IPS-20b (cell line): ENCODE results near the gene PRH2.

Experiments
- H3K27ac ChIP-seq: one replicate; pipeline ENCODE4 v1.5.1; 2013; ENCODE audit warnings: low read length
- H3K27me3 ChIP-seq: 2 replicates; pipeline ENCODE4 v1.6.1; 2013; ENCODE audit warnings: mild to moderate bottlenecking, low read length, inconsistent platforms; ENCODE audit not compliant: insufficient read depth
- H3K36me3 ChIP-seq: 2 replicates; pipeline ENCODE4 v1.6.1; 2013; ENCODE audit warnings: low read depth, mild to moderate bottlenecking, inconsistent platforms, low read length, moderate library complexity; ENCODE audit not compliant: insufficient read depth
- H3K4me1 ChIP-seq: 2 replicates; pipeline ENCODE4 v1.6.1; 2013; ENCODE audit warnings: mild to moderate bottlenecking, control low read depth, inconsistent platforms, low read length, moderate library complexity; ENCODE audit not compliant: insufficient read depth
- H3K4me3 ChIP-seq: 2 replicates; pipeline ENCODE4 v1.5.1; 2013; ENCODE audit warnings: mild to moderate bottlenecking, low read length, inconsistent platforms
- H3K9ac ChIP-seq: 2 replicates; pipeline ENCODE4 v1.6.1; 2013; ENCODE audit warnings: low read depth, mild to moderate bottlenecking, inconsistent platforms, low read length, moderate library complexity
- H3K9me3 ChIP-seq: 2 replicates; pipeline ENCODE4 v1.6.1; 2013; ENCODE audit warnings: mild to moderate bottlenecking, low read depth, low read length, inconsistent platforms; ENCODE audit not compliant: insufficient read depth

The PRH2 gene

DNA sequence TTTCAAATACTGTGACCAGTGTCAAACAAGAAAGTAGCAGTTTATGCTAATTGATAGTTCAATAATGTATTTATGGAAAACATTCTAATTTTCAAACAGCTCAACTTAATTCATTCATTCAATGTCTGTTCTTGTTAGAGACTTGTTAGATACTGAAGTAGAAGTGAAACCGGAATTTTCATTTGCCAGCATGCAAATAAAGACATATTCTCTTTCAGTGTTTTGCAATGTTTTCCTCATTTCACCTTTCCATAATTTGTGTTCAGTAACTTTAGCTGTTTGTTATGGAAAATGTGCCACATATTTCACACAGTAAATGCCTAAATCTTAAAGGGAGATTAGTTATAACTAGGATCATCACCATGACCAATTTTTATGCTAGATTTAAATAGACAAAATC is 36.4 kb downstream of the PRH2 start:
- Histone ChIP-seq H3K27me3 (no peaks in the 10 kb centered on the region), H3K9me3 (no peaks in the 10 kb centered on the region), H3K9ac (no peak overlapping the region), H3K4me3 (no peak overlapping the region), H3K36me3 (no peaks in the 10 kb centered on the region), H3K27ac (no peak overlapping the region), H3K4me1 (no peaks in the 10 kb centered on the region)

DNA sequence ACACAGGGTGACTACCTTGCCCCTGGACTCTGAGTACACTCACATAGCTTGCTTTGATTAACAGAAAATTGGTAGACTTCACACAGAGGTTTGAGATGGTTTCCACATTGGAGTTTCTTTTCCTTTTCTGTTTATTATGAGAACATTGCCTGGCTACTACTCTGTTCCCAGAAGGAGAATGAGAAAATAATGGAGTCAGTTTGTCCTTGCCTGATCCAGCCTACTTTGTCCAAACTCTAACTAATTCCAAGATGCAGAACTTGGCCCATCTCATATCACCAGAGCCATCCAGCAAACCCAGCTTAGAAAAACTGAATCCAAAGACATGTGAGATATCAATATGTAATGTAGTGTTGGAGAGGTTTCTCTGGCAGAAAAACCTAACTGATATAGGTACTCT is 37.3 kb downstream of the PRH2 start:
- Histone ChIP-seq H3K9ac (no peak overlapping the region), H3K27ac (no peak overlapping the region), H3K4me3 (no peak overlapping the region), H3K4me1 (no peaks in the 10 kb centered on the region), H3K36me3 (no peaks in the 10 kb centered on the region), H3K27me3 (no peaks in the 10 kb centered on the region), H3K9me3 (no peaks in the 10 kb centered on the region)

DNA sequence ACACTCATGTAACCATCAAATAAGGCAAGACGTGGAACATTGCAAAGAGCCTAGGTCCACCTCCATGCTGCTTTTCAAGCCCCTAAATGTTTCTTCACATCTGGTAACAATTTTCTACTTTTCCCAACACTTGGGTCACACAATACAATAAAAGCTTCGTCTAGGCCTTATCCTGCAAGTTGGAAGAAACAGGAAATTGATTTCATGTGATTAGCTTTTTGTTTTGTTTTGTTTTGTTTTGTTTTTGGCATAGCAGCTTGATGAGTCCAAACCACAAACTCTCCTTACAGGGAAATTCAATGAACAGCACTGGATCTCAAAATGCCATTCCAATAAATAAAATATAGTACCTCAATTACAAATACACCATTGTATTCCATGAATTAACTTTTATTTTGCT is 38.4 kb downstream of the PRH2 start:
- no peaks in the 10 kb centered on the region for H3K4me1 ChIP-seq
- no peak overlapping the region for H3K27ac ChIP-seq
- H3K4me3 ChIP-seq, result no peak overlapping the region
- no peaks in the 10 kb centered on the region for H3K36me3 ChIP-seq
- no peak overlapping the region for H3K9ac ChIP-seq
- no peaks in the 10 kb centered on the region for H3K9me3 ChIP-seq
- H3K27me3 ChIP-seq, result no peaks in the 10 kb centered on the region

DNA sequence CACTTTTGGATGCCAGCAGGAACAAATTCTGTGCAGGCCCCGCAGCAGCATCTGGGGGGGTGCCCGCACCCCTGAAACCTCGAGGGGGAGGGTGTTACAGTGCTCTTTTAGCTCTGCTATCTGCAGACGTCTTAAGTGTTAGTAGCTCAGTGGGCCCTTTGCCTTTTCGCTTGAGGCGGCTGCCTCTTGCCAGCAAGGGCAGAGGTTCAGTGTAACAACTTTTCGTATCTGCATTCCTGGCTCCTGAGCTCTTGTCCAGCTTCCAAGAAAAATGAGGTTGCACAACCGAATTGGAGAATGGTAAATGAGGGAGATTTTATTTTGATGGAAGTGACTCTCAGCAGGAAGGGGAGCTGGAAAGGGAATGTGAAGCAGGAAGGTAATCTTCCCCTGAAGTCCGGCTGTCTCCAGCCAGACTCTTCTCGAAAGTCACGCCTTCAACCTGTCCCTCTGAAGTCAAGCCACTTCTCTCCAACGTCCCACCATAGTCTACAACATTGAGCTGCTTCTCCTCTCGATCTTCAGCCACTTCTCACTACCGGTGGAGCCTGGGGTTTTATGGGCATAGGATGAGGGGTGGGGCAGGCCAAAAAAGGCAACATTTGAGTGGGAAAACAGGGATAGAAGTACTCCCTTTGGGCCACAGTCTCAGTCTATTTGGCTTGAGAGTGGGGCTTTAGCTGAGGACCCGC is 39.9 kb downstream of the PRH2 start:
- no peak overlapping the region for H3K4me3 ChIP-seq
- H3K9ac ChIP-seq, result no peak overlapping the region
- H3K27ac ChIP-seq, result no peak overlapping the region
- no peaks in the 10 kb centered on the region for H3K36me3 ChIP-seq
- no peaks in the 10 kb centered on the region for H3K9me3 ChIP-seq
- H3K27me3 ChIP-seq, result no peaks in the 10 kb centered on the region
- no peaks in the 10 kb centered on the region for H3K4me1 ChIP-seq

DNA sequence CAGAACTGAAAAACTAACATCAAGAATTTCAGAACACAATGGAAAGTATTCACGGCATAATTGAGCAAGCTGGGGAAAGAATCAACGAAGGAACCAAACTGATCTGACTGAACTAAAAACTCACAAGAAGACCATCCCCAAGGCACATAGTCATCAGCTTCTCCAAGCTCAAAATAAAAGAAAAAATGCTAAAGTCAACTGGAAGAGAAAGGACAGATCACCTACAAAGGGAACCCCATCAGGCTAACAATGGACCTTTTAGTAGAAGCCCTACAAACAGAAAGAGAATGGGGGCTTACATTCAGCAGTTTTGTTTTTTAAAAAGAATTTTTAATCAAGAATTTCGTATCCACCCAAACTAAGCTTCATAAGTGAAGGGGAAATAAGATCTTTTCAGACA is 45.9 kb downstream of the PRH2 start:
- Histone ChIP-seq H3K9me3 (no peaks in the 10 kb centered on the region), H3K36me3 (no peaks in the 10 kb centered on the region), H3K4me3 (no peak overlapping the region), H3K4me1 (peaks cover 22% of the 10 kb centered on the region; the same call in 1 of the 2 replicates), H3K27me3 (no peaks in the 10 kb centered on the region), H3K9ac (no peak overlapping the region), H3K27ac (no peak overlapping the region)

DNA sequence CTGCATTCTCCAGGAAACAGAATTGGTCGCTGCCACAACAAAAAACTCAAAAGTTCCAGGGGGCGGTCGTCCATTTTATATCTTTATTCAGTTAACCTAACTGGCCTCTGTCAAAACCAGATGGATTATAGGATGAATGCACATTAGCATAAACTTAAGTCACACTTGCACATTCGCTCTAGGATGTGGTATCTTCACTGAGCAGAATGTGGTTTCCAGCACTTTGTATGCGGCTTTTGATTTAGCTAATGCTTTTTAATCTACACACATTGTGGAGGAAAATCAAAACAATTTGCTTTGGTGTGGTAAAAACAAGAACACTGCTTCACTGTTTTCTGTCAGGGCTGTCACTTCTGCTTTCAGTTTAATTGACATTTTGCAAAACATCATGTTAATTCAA is 53.2 kb downstream of the PRH2 start:
- 0 out of 2 replicates have a peak, but pooled peaks cover 4% of the 10 kb centered on the region for H3K4me1 ChIP-seq
- H3K36me3 ChIP-seq, result no peaks in the 10 kb centered on the region
- H3K4me3 ChIP-seq, result no peak overlapping the region
- no peak overlapping the region for H3K27ac ChIP-seq
- no peaks in the 10 kb centered on the region for H3K27me3 ChIP-seq
- H3K9ac ChIP-seq, result no peak overlapping the region
- H3K9me3 ChIP-seq, result no peaks in the 10 kb centered on the region
